Pericardium fibroblast (primary cell): ENCODE data around the gene DHRS7C. TPM values are rescaled to one million over a fixed set of nuclear protein-coding genes. Genes with fewer than 3 reads are reported as not detected.

ENCODE experiments used
- total RNA-seq: library from RNA; depleted of rRNA; stranded (reverse); fragments of >200 nt; gene quantifications from 2 replicates; pipeline ENCODE4 v1.2.3, GENCODE V29; 2015

DHRS7C gene
- not detected in 2 replicates for total RNA-seq

GRCh38 chr17:9790889-9791876, at the start of gene DHRS7C:
DHRS7C (minus strand) TSS chr17:9791592; CDS start chr17:9791284, 308 bp downstream.

GRCh38 chr17:9825641-9826150, 34.3 kb upstream of the DHRS7C start, which contains the start of gene GLP2R:
GLP2R (plus strand) TSS chr17:9825924; CDS start chr17:9826064, 140 bp downstream.

GRCh38 chr17:9821921-9822320, 30.5 kb upstream of the DHRS7C start, which contains the start of gene GSG1L2:
GSG1L2 (minus strand) TSS chr17:9822079; CDS start chr17:9822071, 8 bp downstream.

Other genes starting within 250 kb of the DHRS7C start
- 68.2 and 79.4 TPM in 2 replicates for gene STX8, start 215.8 kb downstream of the DHRS7C start, total RNA-seq
- gene CFAP52, start 214.9 kb downstream of the DHRS7C start, total RNA-seq, result 0.47 TPM in 1 of 2 replicates, not detected in the other
- not detected in 2 replicates for gene USP43, start 146.1 kb downstream of the DHRS7C start, total RNA-seq
- gene GSG1L2, start 30.5 kb upstream of the DHRS7C start, total RNA-seq, result not detected in 2 replicates
- gene GLP2R, start 34.3 kb upstream of the DHRS7C start, total RNA-seq, result 2.5 TPM in 1 of 2 replicates, not detected in the other
- not detected in 2 replicates for gene RCVRN, start 113.7 kb upstream of the DHRS7C start, total RNA-seq